Measurements from ENCODE around the gene PRDM16. TPM values are rescaled to one million over a fixed set of nuclear protein-coding genes. Genes with fewer than 3 reads are reported as not detected.

The PRDM16 gene
- total and polyA plus RNA-seq, 2 experiments from 2014 or later = 0.14 to 0.16 TPM

GRCh38 chr1:3434406-3435110 lies 365.6 kb downstream of the PRDM16 start:
- H3K27ac ChIP-seq (ENCODE audit: low read depth) = no peak overlapping the region

More at GRCh38 chr1:3434406-3435110, 365.6 kb downstream of the PRDM16 start:
- Histone ChIP-seq H2AFZ (no peak overlapping the region), H3K36me3 (ENCODE audit: insufficient read depth) (no peaks in the 10 kb centered on the region), H4K20me1 (replicated peaks; ENCODE audit: insufficient read depth) (no peaks in the 10 kb centered on the region), H3K4me2 (no peak overlapping the region), H3K9me2 (ENCODE audit: insufficient read depth) (no peaks in the 10 kb centered on the region), H3K4me3 (no peak overlapping the region), H3K79me2 (replicated peaks; ENCODE audit: insufficient read depth) (no peaks in the 10 kb centered on the region), H3K4me1 (ENCODE audit: insufficient read depth) (no peaks in the 10 kb centered on the region), H3F3A (replicated peaks; ENCODE audit: low read depth) (no peaks in the 10 kb centered on the region), H3K27me3 (ENCODE audit: insufficient read depth) (no peaks in the 10 kb centered on the region)
- DNase-seq (ENCODE audit: low spot score) (no peak), ATAC-seq (no peak)
- Mint-ChIP-seq H3K4me3 (no peak overlapping the region), H3K27ac (no peak overlapping the region), H3K9me3 (no peaks in the 10 kb centered on the region), H3K36me3 (ENCODE audit: low read depth) (no peaks in the 10 kb centered on the region), H3K27me3 (ENCODE audit: insufficient read depth, low read depth, poor library complexity) (peaks cover 5% of the 10 kb centered on the region), H3K4me1 (peaks cover 8% of the 10 kb centered on the region; the same call in 2 of the 3 replicates)
- TF ChIP-seq EZH2phosphoT487 (IDR thresholded peaks at IDR 0.05; ENCODE audit: unreplicated experiment) (no peak), ZNF331 (CRISPR knock-in tag; IDR thresholded peaks at IDR 0.05; ENCODE audit: low read depth) (no peak), NANOG (IDR thresholded peaks at IDR 0.05; ENCODE audit: borderline replicate concordance) (no peak), CREB1 (CRISPR knock-in tag; IDR thresholded peaks at IDR 0.05; ENCODE audit: low read depth) (no peak), JUNB (IDR thresholded peaks at IDR 0.05; ENCODE audit: unreplicated experiment) (no peak), REST (IDR thresholded peaks at IDR 0.05; ENCODE audit: unreplicated experiment) (no peak), ZNF114 (CRISPR knock-in tag; IDR thresholded peaks at IDR 0.05) (no peak), STAT1 (IDR thresholded peaks at IDR 0.05; ENCODE audit: unreplicated experiment) (no peak)
- TF ChIP-seq, protein P1, sequence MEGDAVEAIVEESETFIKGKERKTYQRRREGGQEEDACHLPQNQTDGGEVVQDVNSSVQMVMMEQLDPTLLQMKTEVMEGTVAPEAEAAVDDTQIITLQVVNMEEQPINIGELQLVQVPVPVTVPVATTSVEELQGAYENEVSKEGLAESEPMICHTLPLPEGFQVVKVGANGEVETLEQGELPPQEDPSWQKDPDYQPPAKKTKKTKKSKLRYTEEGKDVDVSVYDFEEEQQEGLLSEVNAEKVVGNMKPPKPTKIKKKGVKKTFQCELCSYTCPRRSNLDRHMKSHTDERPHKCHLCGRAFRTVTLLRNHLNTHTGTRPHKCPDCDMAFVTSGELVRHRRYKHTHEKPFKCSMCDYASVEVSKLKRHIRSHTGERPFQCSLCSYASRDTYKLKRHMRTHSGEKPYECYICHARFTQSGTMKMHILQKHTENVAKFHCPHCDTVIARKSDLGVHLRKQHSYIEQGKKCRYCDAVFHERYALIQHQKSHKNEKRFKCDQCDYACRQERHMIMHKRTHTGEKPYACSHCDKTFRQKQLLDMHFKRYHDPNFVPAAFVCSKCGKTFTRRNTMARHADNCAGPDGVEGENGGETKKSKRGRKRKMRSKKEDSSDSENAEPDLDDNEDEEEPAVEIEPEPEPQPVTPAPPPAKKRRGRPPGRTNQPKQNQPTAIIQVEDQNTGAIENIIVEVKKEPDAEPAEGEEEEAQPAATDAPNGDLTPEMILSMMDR (conservative IDR thresholded peaks at IDR 0.05; ENCODE audit: low read depth in 2 of 2) = no peak

Measured in GM23338 (cell line).